HepG2 (cell line): ENCODE data around the gene EPHA2. TPM values are rescaled to one million over a fixed set of nuclear protein-coding genes. Genes with fewer than 3 reads are reported as not detected.

Source experiments
- ATAC-seq: fragments of 200-7000 bp; cut with Tn5 transposase; 3 replicates; pipeline ENCODE4 v1.9.1; 2020; ENCODE audit warnings: mild to moderate bottlenecking, moderate library complexity
- BruUV-seq: library from RNA; stranded (reverse); fragments of 400-500 nt; replicated peaks from 2 replicates; lab custom pipeline; 2021; lab: Mats Ljungman, UMichigan
- CTCF ChIA-PET: fragments of 300-600 bp; formaldehyde crosslinking; extraction: SDS; loops from one replicate; lab custom pipeline; 2021; ENCODE audit warnings: low total read pairs, inconsistent platforms, low intra/inter-chr PET ratio; lab: Yijun Ruan, JAX
- POLR2A ChIA-PET: fragments of 350-600 bp; sonication (Branson Sonifier 250); formaldehyde crosslinking; loops from one replicate; lab custom pipeline; 2020; ENCODE audit warnings: antibody characterized with exemption, inconsistent platforms; lab: Yijun Ruan, JAX
- DNase-seq: peaks from one replicate; pipeline ENCODE4 v3.0.0-alpha.2; 2015; ENCODE audit warnings: low spot score
- FAIRE-seq: peaks from 3 replicates; lab custom pipeline; 2011; peaks lifted over from hg19 to GRCh38; lab: Jason Lieb, UNC
- H2AFZ ChIP-seq: one replicate; pipeline ENCODE4 v1.6.1; 2011; ENCODE audit warnings: low read length, inconsistent platforms
- H3K27ac ChIP-seq: fragments of 300-600 bp; 3 replicates; pipeline ENCODE4 v1.8.0; 2011; ENCODE audit warnings: mixed run types, mild to moderate bottlenecking, mixed read lengths, low read length, inconsistent platforms; ENCODE audit not compliant: insufficient read depth; ENCODE audit errors: extremely low read length
- H3K27me3 ChIP-seq, 2 experiments: fragments of 200-600 bp in 1 of 2; 2 replicates in 1 of 2; 3 replicates in 1 of 2; pipeline versions ENCODE4 v1.6.0 to v1.8.0; 2011; ENCODE audit warnings: low read length in 2 of 2, mild to moderate bottlenecking in 2 of 2, moderate library complexity in 2 of 2, inconsistent platforms in 1 of 2; ENCODE audit not compliant: insufficient read depth in 2 of 2, control insufficient read depth in 1 of 2
- H3K36me3 ChIP-seq, 2 experiments: fragments of 200-600 bp in 1 of 2; replicated peaks in 1 of 2; 2 replicates in 1 of 2; 3 replicates in 1 of 2; pipeline versions ENCODE4 v1.5.1 to v1.8.0; 2011; ENCODE audit warnings: low read length in 2 of 2, inconsistent platforms in 1 of 2; ENCODE audit not compliant: insufficient read depth in 2 of 2, control insufficient read depth in 1 of 2
- H3K4me1 ChIP-seq: 2 replicates; pipeline ENCODE4 v1.5.1; 2012; ENCODE audit warnings: low read length, inconsistent platforms; ENCODE audit not compliant: insufficient read depth
- H3K4me2 ChIP-seq: 2 replicates; pipeline ENCODE4 v1.6.0; 2011; ENCODE audit warnings: low read depth, low read length, inconsistent platforms
- H3K4me3 ChIP-seq, 3 experiments: fragments of 200-600 bp in 1 of 3; sonication (generic), shearing (Covaris generic) in 1 of 3; replicated peaks in 1 of 3; 2 replicates each; pipeline ENCODE4 v1.5.1; 2011 to 2016; ENCODE audit warnings: low read length in 3 of 3, inconsistent platforms in 2 of 3, low read depth in 2 of 3, mild to moderate bottlenecking in 2 of 3, control low read depth in 1 of 3, mixed read lengths in 1 of 3; ENCODE audit not compliant: insufficient read depth in 1 of 3
- H3K79me2 ChIP-seq: one replicate; pipeline ENCODE4 v1.6.1; 2011; ENCODE audit warnings: low read length, inconsistent platforms; ENCODE audit not compliant: insufficient read depth
- H3K9ac ChIP-seq: 2 replicates; pipeline ENCODE4 v1.6.0; 2011; ENCODE audit warnings: mild to moderate bottlenecking, low read depth, low read length, inconsistent platforms; ENCODE audit not compliant: insufficient read depth
- H3K9me3 ChIP-seq: 2 replicates; pipeline ENCODE4 v1.5.1; 2012; ENCODE audit warnings: mild to moderate bottlenecking, low read length
- H4K20me1 ChIP-seq: 2 replicates; pipeline ENCODE4 v1.6.0; 2011; ENCODE audit warnings: inconsistent platforms, mild to moderate bottlenecking, low read length, moderate library complexity; ENCODE audit not compliant: insufficient read depth
- AGO2 ChIP-seq: fragments of 200-400 bp; formaldehyde crosslinking; optimal IDR thresholded peaks from 2 replicates; pipeline ENCODE3; 2017; ENCODE audit warnings: mild to moderate bottlenecking, low read depth, low read length, moderate library complexity
- DBP ChIP-seq: sonication (generic); formaldehyde crosslinking; IDR thresholded peaks from 2 replicates; pipeline ENCODE4 v1.4.0; 2020; ENCODE audit warnings: missing genetic modification reagents; ENCODE audit errors: not compliant biosample characterization
- ESRRA ChIP-seq: sonication (generic); formaldehyde crosslinking; IDR thresholded peaks from 2 replicates; pipeline ENCODE4 v1.5.1; 2020; ENCODE audit warnings: mild to moderate bottlenecking, low read depth, missing genetic modification reagents
- GPBP1L1 ChIP-seq: sonication (generic); formaldehyde crosslinking; IDR thresholded peaks from 2 replicates; pipeline ENCODE4 v1.5.0; 2020; ENCODE audit warnings: mild to moderate bottlenecking, missing genetic modification reagents
- MAFG ChIP-seq: sonication (generic); formaldehyde crosslinking; IDR thresholded peaks from 2 replicates; pipeline ENCODE4 v1.5.1; 2020; ENCODE audit warnings: mild to moderate bottlenecking, missing genetic modification reagents
- MIER3 ChIP-seq: IDR thresholded peaks from 2 replicates; pipeline ENCODE4 v1.6.1; 2016; ENCODE audit warnings: missing compliant biosample characterization, borderline replicate concordance
- POLR2A ChIP-seq, 2 experiments: IDR thresholded peaks; 2 replicates each; pipeline ENCODE4 v1.6.1; 2011; ENCODE audit warnings: low read depth in 2 of 2, low read length in 2 of 2, mild to moderate bottlenecking in 1 of 2, moderate library complexity in 1 of 2; ENCODE audit not compliant: insufficient read depth in 1 of 2
- RBFOX2 ChIP-seq: fragments of 200-400 bp; formaldehyde crosslinking; IDR thresholded peaks from 2 replicates; pipeline ENCODE4 v1.6.1; 2017; ENCODE audit warnings: low read depth, mild to moderate bottlenecking, low read length
- RBM22 ChIP-seq: fragments of 200-400 bp; formaldehyde crosslinking; optimal IDR thresholded peaks from 2 replicates; pipeline ENCODE3; 2017; ENCODE audit warnings: mild to moderate bottlenecking, low read length, moderate library complexity
- SP1 ChIP-seq, 2 experiments: fragments of 450-650 bp in 1 of 2; sonication (generic) in 1 of 2; formaldehyde crosslinking in 1 of 2; IDR thresholded peaks; 2 replicates each; pipeline versions ENCODE4 v1.4.0 to v1.6.1; 2016 to 2020; ENCODE audit warnings: missing genetic modification reagents in 1 of 2
- TBX2 ChIP-seq: sonication (generic); formaldehyde crosslinking; IDR thresholded peaks from 2 replicates; pipeline ENCODE4 v1.5.0; 2020; ENCODE audit warnings: missing genetic modification reagents, mild to moderate bottlenecking, borderline replicate concordance
- ZBTB33 ChIP-seq: sonication (generic); formaldehyde crosslinking; IDR thresholded peaks from 2 replicates; pipeline ENCODE4 v1.4.0; 2020; ENCODE audit warnings: missing genetic modification reagents
- ZFY ChIP-seq: sonication (generic); formaldehyde crosslinking; IDR thresholded peaks from 2 replicates; pipeline ENCODE4 v1.4.0; 2020; ENCODE audit warnings: missing genetic modification reagents
- ZNF639 ChIP-seq: conservative IDR thresholded peaks from 2 replicates; pipeline ENCODE4 v1.6.1; 2018; ENCODE audit warnings: missing genetic modification reagents
- WGBS: methylation state at CpG from one replicate; pipeline ENCODE4 v1.1.6; 2017; ENCODE audit warnings: low lambda C conversion rate; 5-methylcytosine and 5-hydroxymethylcytosine counted together
- in situ Hi-C: cut with HindIII; loops from 2 replicates; pipeline ENCODE4 v1.10.0; 2017; ENCODE audit warnings: low pct_unique_long_range_greater_than_20kb; ENCODE audit not compliant: extremely low pct_ligation_motif_present
- intact Hi-C: fragments of 100-400 bp; cut with micrococcal nuclease; formaldehyde crosslinking; loops from one replicate; pipeline ENCODE4 v1.10.0; 2022; ENCODE audit not compliant: unreplicated experiment
- polyA plus RNA-seq, 8 experiments: library from polyadenylated mRNA; depleted of rRNA in 3 of 8; stranded (reverse) in 7 of 8; unstranded in 1 of 8; fragments of >200 nt; fragmentation: Illumina TruSeq in 4 of 8; extraction: Trizol in 4 of 8; gene quantifications; 2 replicates each; pipeline versions ENCODE4 v1.2.1 to v1.2.3, GENCODE V29; 2011 to 2016; ENCODE audit warnings: low read depth in 4 of 8, missing spikeins in 1 of 8, mixed read lengths in 1 of 8; ENCODE audit not compliant: insufficient read depth in 1 of 8
- total RNA-seq, 5 experiments: library from RNA; depleted of rRNA; stranded (reverse); fragments of >200 nt; fragmentation: Illumina TruSeq; extraction: Trizol; gene quantifications; 2 replicates each; pipeline ENCODE4 v1.2.3, GENCODE V29; 2016; ENCODE audit warnings: low read depth in 1 of 5

EPHA2 gene
- total and polyA plus RNA-seq, 2 of the 13 experiments (the other 11 are each of a cell fraction or from before 2014, with no cell fraction given): 33.6 to 53.6 TPM

GRCh38 chr1:16127676-16128337 lies 28.1 kb downstream of the EPHA2 start:
- intact Hi-C loops: no loop called here
- Histone ChIP-seq H3K4me3 (no peak overlapping the region), H3K36me3 (peaks cover 62 to 79% of the 10 kb centered on the region in 2 experiments), H2AFZ (no peak overlapping the region), H3K27ac (no peak overlapping the region), H3K4me1 (peaks cover 6% of the 10 kb centered on the region), H3K9ac (no peak overlapping the region), H3K9me3 (no peaks in the 10 kb centered on the region), H3K27me3 (no peaks in the 10 kb centered on the region), H4K20me1 (peaks cover 32% of the 10 kb centered on the region; the same call in 1 of the 2 replicates), H3K4me2 (no peak overlapping the region), H3K79me2 (no peaks in the 10 kb centered on the region)
- in situ Hi-C loops: no loop called here
- ATAC-seq: no peak
- BruUV-seq: no TSS peak
- POLR2A ChIA-PET: no interaction called here
- no peak for DNase-seq
- no peak for FAIRE-seq
- WGBS: 96% methylated on average over 13 of the region's 17 CpGs
- TF ChIP-seq GPBP1L1 (CRISPR knock-in tag): no peak
- TF ChIP-seq TBX2 (CRISPR knock-in tag): no peak
- TF ChIP-seq ZBTB33 (CRISPR knock-in tag): peak; percentile 56; the same call in 1 of the 2 replicates
- no peak for TF ChIP-seq MIER3 (CRISPR knock-in tag)
- peak; percentile 34 for TF ChIP-seq AGO2
- no peak for TF ChIP-seq DBP
- TF ChIP-seq SP1 (IDR thresholded peaks at IDR 0.05): no peak
- TF ChIP-seq SP1 (CRISPR knock-in tag; IDR thresholded peaks at IDR 0.05): no peak
- no peak for TF ChIP-seq ESRRA (CRISPR knock-in tag)
- TF ChIP-seq ZNF639 (CRISPR knock-in tag): no peak
- TF ChIP-seq ZFY (CRISPR knock-in tag): no peak
- TF ChIP-seq RBFOX2: peak; percentile 19; the same call in 1 of the 2 replicates
- TF ChIP-seq MAFG: no peak
- TF ChIP-seq RBM22: peak; percentile 95
- TF ChIP-seq POLR2A (IDR thresholded peaks at IDR 0.05; ENCODE audit: insufficient read depth in 1 of 2, low read depth in 2 of 2, low read length in 2 of 2): 0 out of 4 replicates have a peak, but pooled peaks of 1 of the 2 experiments have one; percentile 28
- CTCF ChIA-PET: no interaction called here
